HCEC 1CT (cell line): ENCODE measurements around the gene CEP162.
"Not testable (repeated sequence)": the region's sequence is repeated elsewhere in the genome, so short reads cannot be mapped to it uniquely, and the experiment has no call there.

Experiments used
- DNase-seq: peaks from one replicate; pipeline ENCODE4 v3.0.0-alpha.2; 2017

The CEP162 gene

GRCh38 chr6:84141521-84141920 is 85.9 kb downstream of the CEP162 start:
- no peak for DNase-seq

GRCh38 chr6:84139311-84139710 is 88.1 kb downstream of the CEP162 start:
- no peak for DNase-seq

DNA sequence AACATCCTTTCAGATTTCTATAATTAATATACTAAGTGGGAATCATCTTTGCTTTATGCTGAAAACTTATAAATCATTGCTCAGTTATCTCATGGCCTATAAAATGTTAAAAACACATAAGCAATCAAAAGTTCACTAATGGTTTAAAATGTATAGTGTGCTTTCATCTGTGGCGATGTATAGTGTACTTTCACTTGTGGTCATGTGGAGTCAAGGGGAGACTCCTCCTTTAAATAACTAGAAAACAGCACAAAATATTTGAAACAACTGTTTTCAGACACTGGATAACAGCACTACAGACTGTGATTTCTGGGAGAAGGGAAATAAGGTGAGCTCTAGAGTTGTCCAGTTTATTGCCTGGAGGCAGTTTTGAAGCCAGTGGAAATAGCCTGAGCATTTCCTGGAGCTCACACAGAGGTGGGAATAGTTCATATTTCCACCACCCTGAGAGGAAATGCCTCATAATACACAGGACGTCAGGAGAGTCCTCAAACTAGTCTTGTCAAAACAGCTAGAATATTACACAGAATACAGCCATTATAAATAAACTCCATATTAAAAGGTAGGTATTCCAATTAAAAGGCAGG is 89.4 kb downstream of the CEP162 start:
- no peak for DNase-seq

DNA sequence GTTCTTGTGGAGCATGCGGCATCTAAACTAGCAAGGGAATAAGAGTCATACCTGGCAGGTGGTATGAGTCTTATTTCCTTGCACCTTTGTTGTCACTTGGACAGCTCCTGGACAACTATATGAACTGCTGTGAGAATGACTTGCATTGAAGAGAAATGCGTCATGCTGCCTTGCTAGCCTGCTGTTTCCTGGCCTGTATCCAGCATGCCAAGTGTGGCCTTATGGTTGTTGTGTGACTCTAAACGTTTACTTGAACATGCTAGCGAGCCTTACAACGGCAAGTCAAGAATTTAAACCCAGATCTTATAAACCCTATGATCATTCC is 90.4 kb downstream of the CEP162 start:
- no peak for DNase-seq

- DNase-seq, result no peak
Observed at GRCh38 chr6:84136364-84137050, 90.9 kb downstream of the CEP162 start.

- DNase-seq, result no peak
Observed at GRCh38 chr6:84135291-84135690, 92.2 kb downstream of the CEP162 start.

DNA sequence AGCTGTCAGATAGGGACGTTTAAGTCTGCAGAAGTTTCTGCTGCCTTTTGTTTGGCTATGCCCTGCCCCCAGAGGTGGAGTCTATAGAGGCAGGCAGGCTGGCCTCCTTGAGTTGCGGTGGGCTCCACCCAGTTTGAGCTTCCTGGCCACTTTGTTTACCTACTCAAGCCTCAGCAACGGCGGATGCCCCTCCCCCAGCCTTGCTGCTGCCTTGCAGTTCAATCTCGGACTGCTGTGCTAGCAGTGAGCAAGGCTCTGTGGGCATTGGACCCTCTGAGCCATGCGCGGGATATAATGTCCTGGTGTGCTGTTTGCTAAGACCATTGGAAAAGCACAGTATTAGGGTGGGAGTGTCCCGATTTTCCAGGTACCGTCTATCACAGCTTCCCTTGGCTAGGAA is 94.1 kb downstream of the CEP162 start:
- not testable (repeated sequence) for DNase-seq

DNA sequence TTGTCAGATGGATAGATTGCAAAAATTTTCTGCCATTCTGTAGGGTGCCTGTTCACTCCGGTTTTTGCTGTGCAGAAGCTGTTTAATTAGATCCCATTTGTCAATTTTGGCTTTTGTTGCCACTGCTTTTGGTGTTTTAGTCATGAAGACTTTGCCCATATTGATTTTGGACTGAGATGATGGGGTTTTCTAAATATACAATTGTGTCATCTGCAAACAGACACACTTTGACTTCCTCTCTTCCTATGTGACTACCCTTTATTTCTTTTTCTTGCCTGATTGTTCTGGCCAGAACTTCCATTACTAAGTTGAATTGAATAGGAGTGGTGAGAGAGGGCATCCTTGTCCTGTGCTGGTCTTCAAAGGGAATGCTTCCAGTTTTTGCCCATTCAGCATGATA is 97.9 kb downstream of the CEP162 start:
- DNase-seq, result not testable (repeated sequence)

- DNase-seq, result no peak
Observed at GRCh38 chr6:84123186-84123585, 104.3 kb downstream of the CEP162 start.

DNA sequence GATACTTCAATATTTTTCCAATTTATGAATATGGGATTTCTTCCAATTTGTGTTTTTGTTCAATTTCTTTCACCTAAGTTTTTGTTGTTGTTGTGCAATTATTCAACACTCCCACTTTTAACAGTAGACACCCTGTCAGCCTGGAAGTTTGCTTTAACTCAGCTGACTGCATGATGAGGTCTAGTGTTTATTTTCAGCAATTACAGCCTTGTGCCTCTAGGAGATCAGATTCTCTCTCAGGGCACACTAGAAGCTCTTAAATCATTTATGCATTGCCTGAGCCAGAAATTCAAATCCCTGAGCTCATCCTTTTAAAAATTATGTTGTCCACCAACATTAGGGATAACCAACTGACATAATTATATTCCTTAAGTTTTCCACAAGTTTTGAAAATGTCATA is 108.2 kb downstream of the CEP162 start:
- DNase-seq, result peak; percentile 17

- no peak for DNase-seq
Observed at GRCh38 chr6:84118191-84118590, 109.3 kb downstream of the CEP162 start.

GRCh38 chr6:84114933-84115594 is 112.4 kb downstream of the CEP162 start:
- not testable (repeated sequence) for DNase-seq

- not testable (repeated sequence) for DNase-seq
Observed at GRCh38 chr6:84111351-84111750, 116.1 kb downstream of the CEP162 start.

DNA sequence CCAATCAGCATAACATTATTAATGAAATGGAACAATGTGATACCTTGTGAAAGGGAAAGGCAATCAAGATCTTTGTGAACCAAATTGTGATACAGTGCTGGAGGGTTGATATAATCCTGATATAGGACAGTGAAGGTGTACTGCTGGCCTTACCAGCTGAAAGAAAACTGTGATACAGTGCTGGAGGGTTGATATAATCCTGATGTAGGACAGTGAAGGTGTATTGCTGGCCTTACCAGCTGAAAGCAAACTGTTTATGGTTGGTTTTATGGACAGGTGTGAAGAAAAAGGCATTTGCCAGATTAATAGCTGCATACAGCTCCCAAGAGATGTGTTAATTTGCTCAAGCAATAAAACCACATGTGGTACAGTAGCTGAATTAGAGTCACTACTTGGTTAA is 119.9 kb downstream of the CEP162 start:
- DNase-seq, result no peak

GRCh38 chr6:84105215-84105924 is 122.1 kb downstream of the CEP162 start:
- DNase-seq, result peak; percentile 23

DNA sequence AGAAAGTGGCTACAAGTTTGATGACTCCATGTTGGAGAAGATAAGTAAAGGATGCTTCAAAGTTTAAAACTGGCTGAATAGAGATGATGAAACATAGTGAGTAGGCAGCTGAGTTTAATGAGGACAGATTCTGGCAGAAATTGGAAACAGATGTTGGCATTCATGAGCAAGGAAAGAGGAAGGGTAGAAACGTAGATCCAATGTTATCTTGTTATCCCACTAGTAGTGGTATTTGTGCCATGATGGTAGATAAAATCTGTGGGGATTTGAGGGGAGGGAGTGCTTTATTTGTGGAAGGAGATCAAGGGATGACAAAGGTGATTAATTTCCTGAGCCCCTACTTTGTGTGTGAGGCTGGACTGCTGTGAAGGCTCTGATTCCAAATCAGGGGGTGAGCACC is 124.4 kb downstream of the CEP162 start:
- DNase-seq, result peak; percentile 28

DNA sequence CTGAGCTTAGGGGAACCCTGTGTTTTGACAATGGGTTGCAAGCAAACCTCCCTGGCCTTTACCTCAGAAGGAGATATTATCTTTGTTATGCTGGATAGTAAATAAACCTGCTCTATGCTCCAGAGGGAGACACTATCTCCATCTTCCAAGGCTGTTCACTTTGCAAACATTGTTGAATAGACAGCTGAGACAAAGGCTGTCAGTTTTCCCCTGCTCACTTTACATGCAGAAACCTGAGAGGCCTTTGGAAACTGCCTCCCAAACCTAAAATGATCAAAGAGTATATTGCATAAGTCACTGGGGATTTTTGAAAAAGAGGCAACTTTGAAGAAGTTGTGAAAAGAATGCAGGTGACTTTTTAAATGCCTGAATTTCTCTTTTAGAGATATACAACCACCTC is 132.3 kb downstream of the CEP162 start:
- no peak for DNase-seq

DNA sequence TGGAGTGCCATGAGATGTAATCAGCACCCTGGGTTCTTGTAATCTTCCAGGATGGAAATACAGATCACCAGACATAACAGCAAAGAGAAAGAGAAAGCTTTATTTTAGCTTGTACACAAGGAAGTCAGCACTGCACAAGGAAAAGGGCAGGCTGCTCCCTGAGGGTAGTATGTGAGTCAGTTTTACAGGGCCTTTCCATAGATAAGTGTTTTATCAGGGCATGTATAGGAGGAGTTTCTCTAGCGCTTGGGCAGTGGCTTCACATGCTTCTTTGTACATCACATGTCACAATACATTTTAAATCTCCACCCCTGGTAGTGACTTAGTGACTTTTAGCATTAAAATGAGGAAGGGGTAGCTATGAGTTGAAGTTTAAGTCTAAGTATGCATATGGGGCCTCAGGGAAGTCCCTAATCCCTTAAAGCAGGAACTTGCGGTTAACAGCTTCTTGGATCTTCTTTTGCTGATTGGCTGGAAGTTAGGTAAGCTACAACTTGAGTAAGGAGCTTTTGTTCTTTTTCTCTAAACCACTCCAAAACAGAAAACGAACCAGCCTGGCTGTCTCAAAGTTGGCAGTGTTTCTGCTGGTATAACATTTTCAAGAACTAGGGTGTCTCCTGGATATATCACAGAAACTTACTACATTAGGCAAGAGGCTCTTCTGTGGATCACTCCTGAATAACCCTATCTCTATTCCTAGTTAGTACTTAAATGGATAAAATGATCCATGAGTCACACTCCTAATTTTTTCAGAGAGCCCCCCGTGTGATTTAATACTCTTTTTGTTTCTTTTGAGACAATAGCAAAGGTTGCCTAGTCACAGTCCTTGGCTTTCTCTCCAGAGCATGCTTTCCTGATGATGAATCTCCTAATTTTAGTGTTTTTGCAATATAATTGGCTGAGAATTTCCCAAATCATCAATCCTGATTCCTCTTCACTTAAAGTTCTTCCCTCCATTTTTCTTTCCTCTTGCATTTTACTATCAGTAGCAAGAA is 133.7 kb downstream of the CEP162 start:
- no peak for DNase-seq

DNA sequence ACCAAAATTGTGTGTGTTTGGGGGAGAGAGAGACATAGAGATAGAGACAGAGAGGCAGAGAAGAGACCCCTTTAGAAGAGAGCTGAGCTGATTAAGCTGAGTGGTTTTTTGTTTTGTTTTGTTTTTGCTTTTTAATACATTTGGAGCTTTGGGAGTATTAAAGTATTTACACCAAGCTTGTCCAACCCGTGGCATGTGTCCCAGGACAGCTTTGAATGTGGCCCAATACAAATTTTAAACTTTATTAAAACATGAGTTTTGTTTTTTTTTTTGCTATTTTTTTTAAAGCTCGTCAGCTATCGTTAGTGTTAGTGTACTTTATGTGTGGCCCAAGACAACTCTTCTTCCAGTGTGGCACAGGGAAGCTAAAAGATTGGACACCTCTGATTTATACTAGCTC is 137.9 kb downstream of the CEP162 start:
- DNase-seq, result no peak

- no peak for DNase-seq
Observed at GRCh38 chr6:84089081-84089480, 138.4 kb downstream of the CEP162 start.

GRCh38 chr6:84086545-84087429 is 140.7 kb downstream of the CEP162 start:
- DNase-seq, result no peak

DNA sequence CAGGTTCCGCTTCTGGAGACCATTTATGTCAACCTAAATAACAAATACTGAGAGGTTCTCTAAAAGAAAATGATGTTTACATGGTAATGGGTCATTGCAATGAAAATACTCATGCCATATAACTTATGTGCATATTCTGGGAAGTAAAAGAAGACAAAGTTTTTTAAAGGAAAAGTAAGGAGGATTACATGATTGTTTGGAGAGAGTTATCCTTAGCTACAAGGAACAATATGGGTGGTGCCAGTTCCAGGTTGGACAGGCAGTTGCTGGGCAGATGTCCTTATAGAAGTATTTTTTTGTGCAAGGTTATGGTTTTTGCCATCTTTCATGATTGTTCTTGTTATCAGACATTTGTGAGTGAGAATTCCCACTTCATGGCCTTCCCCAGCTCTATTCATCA is 141.4 kb downstream of the CEP162 start:
- DNase-seq, result no peak
